Neural progenitor cell (in vitro differentiated cells): Measurements from ENCODE around the gene C12orf76. TPM values are rescaled to one million over a fixed set of nuclear protein-coding genes. Genes with fewer than 3 reads are reported as not detected.
A peak's percentile ranks its signal among the peaks of the same experiment; 100 is the strongest.

Experiments used
- DNase-seq: peaks from one replicate; pipeline ENCODE4 v3.0.0-alpha.2; 2016; ENCODE audit warnings: low spot score
- H2AFZ ChIP-seq: fragments of 200-600 bp; sonication (generic); replicated peaks from 2 replicates; pipeline ENCODE4 v1.6.1; 2016; ENCODE audit warnings: antibody characterized with exemption
- H3F3A ChIP-seq: fragments of 200-600 bp; sonication (generic); 2 replicates; pipeline ENCODE4 v1.6.1; 2016; ENCODE audit warnings: antibody characterized with exemption, low read depth
- H3K27ac ChIP-seq: fragments of 200-600 bp; sonication (generic); 2 replicates; pipeline ENCODE4 v1.5.1; 2016; ENCODE audit warnings: mild to moderate bottlenecking
- H3K27me3 ChIP-seq: fragments of 200-600 bp; sonication (generic); 2 replicates; pipeline ENCODE4 v1.6.1; 2016; ENCODE audit warnings: mild to moderate bottlenecking, moderate library complexity
- H3K36me3 ChIP-seq: fragments of 200-600 bp; sonication (generic); 2 replicates; pipeline ENCODE4 v1.5.1; 2016
- H3K4me1 ChIP-seq: fragments of 200-600 bp; sonication (generic); 2 replicates; pipeline ENCODE4 v1.6.1; 2016; ENCODE audit warnings: mixed run types
- H3K4me2 ChIP-seq: fragments of 200-600 bp; sonication (generic); 2 replicates; pipeline ENCODE4 v1.6.1; 2016
- H3K4me3 ChIP-seq: fragments of 200-600 bp; sonication (generic); 2 replicates; pipeline ENCODE4 v1.5.1; 2016
- H3K79me2 ChIP-seq: fragments of 200-600 bp; sonication (generic); 2 replicates; pipeline ENCODE4 v1.6.1; 2016; ENCODE audit warnings: low read depth
- H3K9ac ChIP-seq: fragments of 200-600 bp; sonication (generic); 2 replicates; pipeline ENCODE4 v1.6.1; 2016
- H3K9me3 ChIP-seq: fragments of 200-600 bp; sonication (generic); 2 replicates; pipeline ENCODE4 v1.5.1; 2016; ENCODE audit warnings: low read depth
- H4K20me1 ChIP-seq: fragments of 200-600 bp; sonication (generic); 2 replicates; pipeline ENCODE4 v1.6.1; 2016; ENCODE audit warnings: low read depth
- H3K27ac Mint-ChIP-seq: 3 replicates; pipeline ENCODE4 v1.8.0; 2021; ENCODE audit warnings: mixed read lengths
- H3K27me3 Mint-ChIP-seq: 2 replicates; pipeline ENCODE4 v1.8.0; 2022; ENCODE audit warnings: low read depth, mild to moderate bottlenecking, inconsistent platforms, moderate library complexity, mixed read lengths; ENCODE audit not compliant: insufficient read depth
- H3K36me3 Mint-ChIP-seq: 3 replicates; pipeline ENCODE4 v1.8.0; 2021; ENCODE audit warnings: mixed read lengths
- H3K4me1 Mint-ChIP-seq: 3 replicates; pipeline ENCODE4 v1.8.0; 2021; ENCODE audit warnings: mixed read lengths
- H3K4me3 Mint-ChIP-seq: 3 replicates; pipeline ENCODE4 v1.8.0; 2021; ENCODE audit warnings: mild to moderate bottlenecking, moderate library complexity, mixed read lengths
- H3K9me3 Mint-ChIP-seq: 3 replicates; pipeline ENCODE4 v1.8.0; 2020; ENCODE audit warnings: mixed read lengths
- EZH2 ChIP-seq: fragments of 200-600 bp; sonication (generic); IDR thresholded peaks from 2 replicates; pipeline ENCODE4 v1.6.1; 2017; ENCODE audit warnings: antibody characterized with exemption, mild to moderate bottlenecking, moderate library complexity
- EZH2phosphoT487 ChIP-seq: fragments of 200-600 bp; sonication (generic); IDR thresholded peaks from 2 replicates; pipeline ENCODE4 v1.6.1; 2017; ENCODE audit warnings: antibody characterized with exemption
- total RNA-seq: library from RNA; depleted of rRNA; stranded (reverse); fragments of >200 nt; gene quantifications from 2 replicates; pipeline ENCODE4 v1.2.3, GENCODE V29; 2015; ENCODE audit warnings: low replicate concordance
- TF ChIP-seq, protein P1 (sequence below): fragments of 200-600 bp; sonication (generic); IDR thresholded peaks from 2 replicates; pipeline ENCODE4 v1.5.1; 2017; ENCODE audit warnings: antibody characterized with exemption, mild to moderate bottlenecking

C12orf76 gene
- total RNA-seq, 1 donor from 2014 or later = 48.8 TPM

DNA sequence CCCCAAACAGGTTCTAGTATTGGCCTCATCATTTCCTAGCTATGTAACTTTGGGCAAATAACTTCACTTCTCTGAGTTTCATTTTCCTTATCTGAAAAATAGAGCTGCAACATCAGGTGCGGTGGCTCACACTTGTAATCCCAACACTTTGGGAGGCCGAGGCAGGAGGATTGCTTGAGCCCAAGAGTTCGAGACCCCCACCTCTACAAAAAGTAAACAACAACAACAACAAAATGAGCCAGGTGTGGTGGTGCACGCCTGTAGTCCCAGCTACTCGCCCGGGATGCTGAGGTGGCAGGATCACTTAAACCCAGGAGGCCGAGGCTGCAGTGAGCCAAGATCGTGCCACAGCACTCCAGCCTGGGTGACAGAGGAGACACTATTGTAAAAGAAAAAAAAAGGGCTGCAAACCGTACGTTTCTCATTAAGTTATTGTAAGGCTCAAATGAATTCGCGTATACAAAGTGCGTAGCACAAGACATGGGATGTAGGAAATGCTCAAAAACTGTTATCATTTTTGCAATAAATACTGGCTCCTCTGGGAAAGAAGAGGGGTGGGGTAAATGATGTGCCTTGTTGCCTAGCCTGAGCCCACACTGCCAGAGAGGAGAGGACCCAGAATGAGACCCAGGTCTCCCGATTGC lies 903 bp downstream of the C12orf76 start:
- Histone ChIP-seq H3K27ac (no peak overlapping the region), H3K27me3 (no peaks in the 10 kb centered on the region), H4K20me1 (no peaks in the 10 kb centered on the region), H2AFZ (no peak overlapping the region), H3K79me2 (peaks cover 33% of the 10 kb centered on the region), H3K4me3 (peak overlapping the region; percentile 97), H3F3A (no peaks in the 10 kb centered on the region), H3K36me3 (no peaks in the 10 kb centered on the region), H3K4me1 (peaks cover 6% of the 10 kb centered on the region), H3K4me2 (peak overlapping the region; percentile 90), H3K9me3 (no peaks in the 10 kb centered on the region), H3K9ac (peak overlapping the region; percentile 83)
- DNase-seq = no peak
- Mint-ChIP-seq H3K9me3 (no peaks in the 10 kb centered on the region), H3K36me3 (peaks cover 7% of the 10 kb centered on the region), H3K27me3 (peaks cover 3% of the 10 kb centered on the region), H3K4me1 (peaks cover 34% of the 10 kb centered on the region), H3K27ac (no peak overlapping the region), H3K4me3 (peak overlapping the region; percentile 91)
- TF ChIP-seq EZH2phosphoT487 = no peak
- TF ChIP-seq, protein P1, sequence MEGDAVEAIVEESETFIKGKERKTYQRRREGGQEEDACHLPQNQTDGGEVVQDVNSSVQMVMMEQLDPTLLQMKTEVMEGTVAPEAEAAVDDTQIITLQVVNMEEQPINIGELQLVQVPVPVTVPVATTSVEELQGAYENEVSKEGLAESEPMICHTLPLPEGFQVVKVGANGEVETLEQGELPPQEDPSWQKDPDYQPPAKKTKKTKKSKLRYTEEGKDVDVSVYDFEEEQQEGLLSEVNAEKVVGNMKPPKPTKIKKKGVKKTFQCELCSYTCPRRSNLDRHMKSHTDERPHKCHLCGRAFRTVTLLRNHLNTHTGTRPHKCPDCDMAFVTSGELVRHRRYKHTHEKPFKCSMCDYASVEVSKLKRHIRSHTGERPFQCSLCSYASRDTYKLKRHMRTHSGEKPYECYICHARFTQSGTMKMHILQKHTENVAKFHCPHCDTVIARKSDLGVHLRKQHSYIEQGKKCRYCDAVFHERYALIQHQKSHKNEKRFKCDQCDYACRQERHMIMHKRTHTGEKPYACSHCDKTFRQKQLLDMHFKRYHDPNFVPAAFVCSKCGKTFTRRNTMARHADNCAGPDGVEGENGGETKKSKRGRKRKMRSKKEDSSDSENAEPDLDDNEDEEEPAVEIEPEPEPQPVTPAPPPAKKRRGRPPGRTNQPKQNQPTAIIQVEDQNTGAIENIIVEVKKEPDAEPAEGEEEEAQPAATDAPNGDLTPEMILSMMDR = no peak
- TF ChIP-seq EZH2 = no peak

DNA sequence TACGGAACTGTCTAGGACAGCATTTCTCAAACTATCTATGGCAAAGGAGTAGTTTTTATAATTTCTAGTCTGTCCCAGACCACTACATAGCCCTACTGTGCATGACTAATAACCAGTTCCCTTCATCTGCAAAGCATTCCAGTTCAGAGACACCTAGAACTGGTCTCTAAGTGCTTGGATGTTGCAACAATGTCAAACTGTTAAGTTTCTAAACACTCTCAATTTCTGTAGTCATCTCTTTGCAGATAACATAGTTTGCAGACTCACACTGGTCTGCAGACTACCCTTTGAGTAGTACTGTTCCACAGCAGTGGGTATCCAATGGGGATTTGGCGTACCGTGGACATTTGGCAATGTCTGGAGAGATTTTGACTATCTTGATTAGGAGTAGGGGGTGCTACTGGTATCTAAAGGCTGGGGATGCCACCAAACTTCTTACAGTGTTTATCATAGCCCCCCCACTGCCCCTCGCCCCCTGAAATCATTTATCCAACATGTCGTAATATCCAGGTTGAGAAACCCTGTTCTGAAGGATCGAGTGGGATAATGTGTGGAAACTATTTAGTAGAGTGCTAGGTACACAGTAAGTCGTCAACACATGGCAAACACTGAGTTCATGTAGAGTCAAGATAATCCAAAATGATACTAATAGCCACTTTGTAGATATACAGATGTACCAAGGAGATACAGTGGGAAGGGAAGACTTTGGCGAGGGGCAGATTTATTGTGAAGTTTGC lies 1.7 kb downstream of the C12orf76 start:
- H3K9ac ChIP-seq = no peak overlapping the region
- H3K79me2 ChIP-seq = peaks cover 37% of the 10 kb centered on the region
- peaks cover 14% of the 10 kb centered on the region for H3K36me3 Mint-ChIP-seq

DNA sequence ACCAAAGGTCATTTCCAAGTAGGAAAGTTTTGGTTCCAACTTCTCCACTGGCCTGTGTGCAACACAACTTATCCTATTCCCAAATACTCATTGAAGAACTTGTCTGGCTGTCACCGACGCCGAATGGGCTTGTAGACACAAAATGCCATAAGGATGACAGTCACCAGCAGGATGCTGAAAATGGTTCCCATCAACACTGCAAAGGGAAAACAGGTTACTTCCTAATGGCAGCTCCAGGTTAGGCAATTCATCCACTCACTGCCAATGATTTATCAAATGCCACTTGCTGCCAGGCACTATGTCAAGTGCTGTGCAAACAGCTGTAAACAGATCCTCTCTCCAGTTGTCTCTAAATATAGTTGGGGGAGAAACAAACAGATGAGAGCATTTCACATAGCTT lies 6.1 kb downstream of the C12orf76 start:
- Histone ChIP-seq H3K9ac (no peak overlapping the region), H3K4me3 (no peak overlapping the region), H3K79me2 (peaks cover 26% of the 10 kb centered on the region), H3K4me1 (peaks cover 7% of the 10 kb centered on the region), H4K20me1 (peaks cover 5% of the 10 kb centered on the region), H3K27ac (no peak overlapping the region), H3F3A (no peaks in the 10 kb centered on the region), H3K27me3 (no peaks in the 10 kb centered on the region), H3K4me2 (no peak overlapping the region), H3K36me3 (no peaks in the 10 kb centered on the region), H2AFZ (no peak overlapping the region), H3K9me3 (no peaks in the 10 kb centered on the region)
- TF ChIP-seq EZH2 (no peak), EZH2phosphoT487 (no peak)
- TF ChIP-seq, protein P1 = no peak
- Mint-ChIP-seq H3K4me3 (peak overlapping the region; percentile 16), H3K27ac (no peak overlapping the region), H3K4me1 (peaks cover 23% of the 10 kb centered on the region), H3K9me3 (no peaks in the 10 kb centered on the region), H3K36me3 (peaks cover 14% of the 10 kb centered on the region), H3K27me3 (no peaks in the 10 kb centered on the region)
- no peak for DNase-seq

More for the DNA sequence above, 1.7 kb downstream of the C12orf76 start:
- Histone ChIP-seq H3F3A (no peaks in the 10 kb centered on the region), H4K20me1 (no peaks in the 10 kb centered on the region), H2AFZ (no peak overlapping the region), H3K4me1 (peaks cover 6% of the 10 kb centered on the region), H3K27ac (no peak overlapping the region), H3K9me3 (no peaks in the 10 kb centered on the region), H3K27me3 (no peaks in the 10 kb centered on the region), H3K4me2 (peak overlapping the region; percentile 90), H3K36me3 (no peaks in the 10 kb centered on the region), H3K4me3 (no peak overlapping the region)
- H3K4me3 Mint-ChIP-seq = peak overlapping the region; percentile 91
- H3K4me1 Mint-ChIP-seq = peaks cover 35% of the 10 kb centered on the region
- no peak for TF ChIP-seq EZH2phosphoT487
- H3K27ac Mint-ChIP-seq = no peak overlapping the region
- H3K27me3 Mint-ChIP-seq = peaks cover 3% of the 10 kb centered on the region
- H3K9me3 Mint-ChIP-seq = no peaks in the 10 kb centered on the region
- DNase-seq = no peak
